ENCODE measurements around the gene SPRED2.

SPRED2 gene

DNA sequence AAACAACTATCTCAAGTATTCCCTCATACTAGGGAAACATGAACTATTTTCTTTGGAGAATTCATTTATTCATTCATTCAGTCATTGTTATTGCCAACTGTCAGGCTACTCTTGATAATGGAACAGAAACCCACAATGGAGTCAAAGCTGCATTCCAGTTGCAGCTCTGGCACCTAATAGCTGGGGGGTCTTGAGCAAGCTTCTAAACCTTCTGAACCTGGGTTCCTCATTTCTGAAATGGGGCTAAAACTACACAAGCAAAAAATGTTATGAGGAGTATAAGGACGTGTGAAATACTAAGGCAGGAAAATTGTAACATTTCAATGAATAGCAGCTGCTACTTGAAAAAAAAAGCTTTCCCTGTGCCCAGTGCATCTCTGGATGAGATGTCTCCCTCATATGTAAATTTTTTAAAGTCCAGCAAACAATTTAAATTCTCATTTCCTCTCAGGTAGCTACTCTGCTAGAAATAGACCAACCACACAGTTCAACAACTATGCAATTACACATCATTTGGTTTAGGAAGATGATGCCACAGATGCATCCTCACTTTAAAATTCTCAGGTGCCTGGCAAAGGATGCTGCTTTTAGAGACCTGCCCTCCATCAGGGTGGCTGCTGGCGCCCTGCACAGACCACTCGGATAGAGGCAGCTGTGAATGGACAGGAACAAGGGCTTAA is 38.5 kb downstream of the SPRED2 start:
- TF ChIP-seq, protein P1, sequence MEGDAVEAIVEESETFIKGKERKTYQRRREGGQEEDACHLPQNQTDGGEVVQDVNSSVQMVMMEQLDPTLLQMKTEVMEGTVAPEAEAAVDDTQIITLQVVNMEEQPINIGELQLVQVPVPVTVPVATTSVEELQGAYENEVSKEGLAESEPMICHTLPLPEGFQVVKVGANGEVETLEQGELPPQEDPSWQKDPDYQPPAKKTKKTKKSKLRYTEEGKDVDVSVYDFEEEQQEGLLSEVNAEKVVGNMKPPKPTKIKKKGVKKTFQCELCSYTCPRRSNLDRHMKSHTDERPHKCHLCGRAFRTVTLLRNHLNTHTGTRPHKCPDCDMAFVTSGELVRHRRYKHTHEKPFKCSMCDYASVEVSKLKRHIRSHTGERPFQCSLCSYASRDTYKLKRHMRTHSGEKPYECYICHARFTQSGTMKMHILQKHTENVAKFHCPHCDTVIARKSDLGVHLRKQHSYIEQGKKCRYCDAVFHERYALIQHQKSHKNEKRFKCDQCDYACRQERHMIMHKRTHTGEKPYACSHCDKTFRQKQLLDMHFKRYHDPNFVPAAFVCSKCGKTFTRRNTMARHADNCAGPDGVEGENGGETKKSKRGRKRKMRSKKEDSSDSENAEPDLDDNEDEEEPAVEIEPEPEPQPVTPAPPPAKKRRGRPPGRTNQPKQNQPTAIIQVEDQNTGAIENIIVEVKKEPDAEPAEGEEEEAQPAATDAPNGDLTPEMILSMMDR (conservative IDR thresholded peaks at IDR 0.05; ENCODE audit: low read depth, low read length): no peak
- H3K4me3 ChIP-seq (ENCODE audit: low read length): no peak overlapping the region

DNA sequence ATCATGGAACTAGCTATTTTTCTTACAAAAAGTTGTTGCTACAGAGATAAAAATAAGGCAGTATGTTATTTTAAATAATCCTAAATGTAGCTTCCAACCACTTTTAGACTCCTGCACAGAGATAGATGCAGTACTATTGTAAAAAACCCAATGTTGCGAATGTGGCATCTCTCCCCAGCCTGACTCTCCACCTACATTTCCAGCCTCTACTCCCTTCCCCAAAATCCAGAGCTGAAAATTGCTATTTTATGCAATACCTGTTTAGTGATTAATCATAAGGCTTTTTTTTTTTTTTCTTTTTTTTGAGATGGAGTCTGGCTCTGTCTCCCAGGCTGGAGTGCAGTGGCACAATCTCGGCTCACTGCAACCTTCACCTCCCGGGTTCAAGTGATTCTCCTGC is 39.4 kb downstream of the SPRED2 start:
- TF ChIP-seq, protein P1 (conservative IDR thresholded peaks at IDR 0.05; ENCODE audit: low read depth, low read length): no peak
- H3K4me3 ChIP-seq (ENCODE audit: low read length): no peak overlapping the region
- no peak for DNase-seq (ENCODE audit: low read depth)

More for the DNA sequence above, 38.5 kb downstream of the SPRED2 start:
- DNase-seq (ENCODE audit: low read depth): no peak

DNA sequence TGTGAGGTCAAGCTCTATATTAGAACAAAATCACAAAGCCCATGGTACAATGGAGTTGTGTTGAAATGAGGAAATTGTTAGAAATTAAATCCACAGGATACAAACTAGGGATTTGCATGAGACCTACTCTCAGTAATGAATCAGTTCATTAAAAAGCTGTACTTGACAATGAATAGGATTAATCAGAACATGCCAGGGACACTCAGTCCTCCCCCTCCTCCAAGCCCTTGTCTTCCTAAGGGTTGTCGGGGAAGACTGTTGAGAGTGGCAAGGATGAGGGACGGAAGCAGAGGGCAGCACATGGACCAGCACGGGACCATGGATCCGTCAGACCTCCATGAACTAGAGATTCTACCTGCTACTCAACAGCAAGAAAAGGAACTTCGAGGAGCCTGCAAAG is 39.8 kb downstream of the SPRED2 start:
- TF ChIP-seq, protein P1 (conservative IDR thresholded peaks at IDR 0.05; ENCODE audit: low read depth, low read length): no peak
- H3K4me3 ChIP-seq (ENCODE audit: low read length): no peak overlapping the region
- DNase-seq (ENCODE audit: low read depth): no peak

DNA sequence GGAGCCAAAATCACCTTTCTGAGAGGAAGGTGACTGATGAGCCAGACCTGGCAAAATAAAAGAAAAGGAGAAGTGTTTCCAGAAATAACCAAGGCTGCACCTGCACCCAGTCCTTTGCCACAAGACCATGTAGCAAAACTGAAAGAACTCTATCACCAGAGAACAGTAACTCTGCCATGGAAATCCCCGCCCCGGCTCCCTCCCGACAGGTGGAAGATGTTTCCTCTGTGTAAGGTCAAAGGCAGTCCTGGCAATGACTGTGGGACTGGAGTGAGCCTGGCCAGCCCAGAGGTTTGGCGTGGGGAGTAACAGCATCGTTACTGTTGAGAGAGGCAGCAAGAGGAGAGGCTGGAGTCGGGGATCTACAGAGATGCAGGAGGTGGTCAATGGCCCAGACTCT is 42.3 kb downstream of the SPRED2 start:
- H3K4me3 ChIP-seq (ENCODE audit: low read length): no peak overlapping the region
- DNase-seq (ENCODE audit: low read depth): no peak
- TF ChIP-seq, protein P1 (conservative IDR thresholded peaks at IDR 0.05; ENCODE audit: low read depth, low read length): no peak

DNA sequence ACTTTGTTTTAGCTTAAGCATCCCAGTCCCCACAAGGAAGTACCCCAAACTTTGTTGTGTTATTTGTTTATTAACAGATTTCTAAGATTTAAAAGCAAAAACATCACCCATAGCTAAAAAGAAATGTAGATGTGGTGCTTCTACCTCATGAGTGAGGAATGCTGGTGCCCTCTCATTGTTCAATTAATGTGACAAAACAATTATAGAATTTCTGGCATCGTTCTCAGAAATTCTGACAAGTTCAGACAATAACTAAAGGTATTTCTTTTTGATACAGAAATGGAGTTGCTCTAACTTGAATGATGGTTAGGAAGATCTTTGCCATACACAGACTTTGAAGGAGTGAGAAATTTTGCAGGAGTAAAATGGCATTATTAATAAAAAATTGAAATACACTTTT is 42.9 kb downstream of the SPRED2 start:
- TF ChIP-seq, protein P1 (conservative IDR thresholded peaks at IDR 0.05; ENCODE audit: low read depth, low read length): no peak
- DNase-seq (ENCODE audit: low read depth): no peak
- H3K4me3 ChIP-seq (ENCODE audit: low read length): no peak overlapping the region

DNA sequence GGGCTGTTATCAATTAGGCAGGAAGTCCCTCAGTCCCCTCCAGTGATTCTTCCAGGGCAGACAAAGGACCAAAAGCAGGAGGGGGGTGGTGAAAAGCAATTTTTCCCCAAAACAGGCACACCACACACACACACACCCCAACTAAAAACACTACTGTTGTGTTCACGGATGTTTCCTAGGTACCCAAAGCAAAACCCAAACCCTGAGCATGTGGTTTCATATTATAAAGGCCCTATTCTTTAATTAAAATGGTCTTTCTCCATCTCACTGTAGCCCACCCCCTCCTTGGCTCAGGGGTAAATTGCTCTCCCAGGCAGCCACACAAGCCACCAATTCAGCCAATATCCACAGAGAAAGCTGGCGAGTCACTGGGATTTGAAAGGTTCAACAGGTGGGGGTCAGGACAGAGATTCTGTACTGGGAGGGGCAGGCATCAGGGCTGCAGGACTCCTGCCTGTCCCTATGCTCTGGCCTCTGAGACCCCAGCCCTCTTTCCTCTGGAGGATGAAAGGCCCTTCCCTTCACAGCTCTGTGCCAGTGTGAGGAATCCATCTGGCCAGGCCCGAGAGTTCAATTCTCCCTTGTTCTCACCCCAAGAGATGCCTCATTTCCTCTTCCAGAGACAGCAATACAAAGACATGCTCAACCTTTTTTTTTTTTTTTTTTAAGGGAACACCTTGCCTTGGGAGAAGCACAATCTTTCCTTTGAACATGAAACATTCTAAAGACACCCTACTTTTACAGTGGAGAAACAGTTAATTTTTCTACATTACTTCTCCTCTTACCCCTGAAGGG is 43.6 kb downstream of the SPRED2 start:
- no peak for DNase-seq (ENCODE audit: low read depth)
- H3K4me3 ChIP-seq (ENCODE audit: low read length): no peak overlapping the region
- TF ChIP-seq, protein P1 (conservative IDR thresholded peaks at IDR 0.05; ENCODE audit: low read depth, low read length): no peak

Measured in retinal pigment epithelial cell (primary cell).